Astrocyte of the cerebellum (primary cell): Measurements from ENCODE around the gene RDX.

ENCODE experiments used
- DNase-seq: peaks from one replicate; pipeline ENCODE4 v3.0.0-alpha.2; 2011; ENCODE audit warnings: low read depth
- H3K4me3 ChIP-seq: 2 replicates; pipeline ENCODE4 v1.5.1; 2011; ENCODE audit warnings: mild to moderate bottlenecking, low read depth, low read length, moderate library complexity
- in situ Hi-C: cut with HindIII; loops from 2 replicates; pipeline ENCODE4 v1.10.0; 2017; ENCODE audit warnings: low sequenced_read_pairs
- TF ChIP-seq, protein P1 (sequence below): IDR thresholded peaks from 2 replicates; pipeline ENCODE4 v1.5.1; 2012; ENCODE audit warnings: low read length, low read depth, moderate library complexity, mild to moderate bottlenecking; ENCODE audit errors: missing control alignments

RDX gene

DNA sequence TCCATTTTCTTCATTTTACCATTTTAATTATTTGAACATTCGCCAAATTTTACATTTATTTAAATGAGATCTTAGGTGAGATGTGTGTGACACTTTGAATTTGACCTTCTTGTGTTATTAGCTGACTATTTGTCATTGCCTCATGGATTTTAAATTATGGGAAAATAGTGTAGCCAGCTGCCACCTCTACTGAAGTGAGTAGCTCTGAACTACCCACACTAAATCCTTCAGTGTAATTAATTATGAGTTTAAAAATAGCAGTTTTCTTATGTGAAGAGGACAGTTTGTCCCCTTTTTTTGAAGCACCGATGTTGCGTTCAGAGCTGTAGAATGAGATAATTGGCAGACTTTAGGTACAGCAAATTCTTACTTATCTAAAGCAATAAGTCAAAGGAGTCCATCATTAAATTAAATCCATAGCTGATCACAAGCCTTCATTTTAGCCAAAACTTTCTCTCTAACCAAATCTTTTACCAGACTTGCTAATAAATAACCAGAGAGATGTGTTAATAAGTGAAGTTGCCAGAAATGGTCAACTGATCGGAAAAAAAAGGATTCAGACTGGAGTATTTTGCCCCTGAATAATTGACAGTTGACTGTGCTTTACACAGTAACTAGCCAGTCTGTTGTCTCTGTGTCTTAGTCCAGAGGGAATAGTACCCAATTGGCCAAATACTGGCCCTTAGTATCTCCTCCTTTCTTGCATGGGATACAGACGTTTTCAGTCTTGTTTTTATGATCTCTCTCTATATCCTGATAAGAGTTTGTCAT is 128.2 kb downstream of the RDX start:
- DNase-seq, result no peak
- in situ Hi-C loops, result no loop called here
- H3K4me3 ChIP-seq, result no peak overlapping the region
- TF ChIP-seq, protein P1, sequence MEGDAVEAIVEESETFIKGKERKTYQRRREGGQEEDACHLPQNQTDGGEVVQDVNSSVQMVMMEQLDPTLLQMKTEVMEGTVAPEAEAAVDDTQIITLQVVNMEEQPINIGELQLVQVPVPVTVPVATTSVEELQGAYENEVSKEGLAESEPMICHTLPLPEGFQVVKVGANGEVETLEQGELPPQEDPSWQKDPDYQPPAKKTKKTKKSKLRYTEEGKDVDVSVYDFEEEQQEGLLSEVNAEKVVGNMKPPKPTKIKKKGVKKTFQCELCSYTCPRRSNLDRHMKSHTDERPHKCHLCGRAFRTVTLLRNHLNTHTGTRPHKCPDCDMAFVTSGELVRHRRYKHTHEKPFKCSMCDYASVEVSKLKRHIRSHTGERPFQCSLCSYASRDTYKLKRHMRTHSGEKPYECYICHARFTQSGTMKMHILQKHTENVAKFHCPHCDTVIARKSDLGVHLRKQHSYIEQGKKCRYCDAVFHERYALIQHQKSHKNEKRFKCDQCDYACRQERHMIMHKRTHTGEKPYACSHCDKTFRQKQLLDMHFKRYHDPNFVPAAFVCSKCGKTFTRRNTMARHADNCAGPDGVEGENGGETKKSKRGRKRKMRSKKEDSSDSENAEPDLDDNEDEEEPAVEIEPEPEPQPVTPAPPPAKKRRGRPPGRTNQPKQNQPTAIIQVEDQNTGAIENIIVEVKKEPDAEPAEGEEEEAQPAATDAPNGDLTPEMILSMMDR, result no peak

DNA sequence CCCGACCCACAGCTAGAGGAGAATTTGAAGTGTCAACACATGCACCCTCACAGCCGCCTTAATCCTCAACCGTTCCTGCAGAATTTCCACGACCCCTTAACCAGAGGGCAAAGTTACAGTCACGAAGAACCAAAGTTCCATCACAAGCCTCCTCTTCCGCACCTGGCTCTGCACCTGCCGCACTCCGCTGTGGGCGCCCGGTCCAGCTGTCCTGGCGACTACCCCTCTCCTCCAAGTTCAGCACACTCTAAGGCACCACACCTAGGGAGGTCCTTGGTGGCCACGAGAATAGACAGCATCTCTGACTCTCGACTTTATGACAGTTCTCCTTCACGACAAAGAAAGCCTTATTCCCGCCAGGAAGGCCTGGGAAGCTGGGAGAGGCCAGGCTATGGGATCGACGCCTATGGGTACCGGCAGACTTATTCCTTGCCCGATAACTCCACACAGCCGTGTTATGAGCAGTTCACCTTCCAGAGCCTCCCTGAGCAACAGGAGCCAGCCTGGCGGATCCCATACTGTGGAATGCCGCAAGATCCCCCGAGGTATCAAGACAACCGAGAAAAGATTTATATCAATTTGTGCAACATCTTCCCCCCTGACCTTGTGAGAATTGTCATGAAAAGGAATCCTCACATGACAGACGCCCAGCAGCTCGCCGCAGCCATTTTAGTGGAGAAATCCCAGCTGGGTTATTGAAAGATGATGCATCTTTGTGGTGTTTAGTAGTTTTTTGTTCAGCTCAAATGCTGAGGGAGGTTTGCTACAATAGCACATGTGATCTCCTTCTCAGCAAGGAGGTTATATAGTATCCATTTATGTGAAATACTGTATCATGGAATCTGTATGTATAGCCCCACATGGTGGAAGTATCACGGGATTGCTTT is 131.1 kb downstream of the RDX start:
- H3K4me3 ChIP-seq, result no peak overlapping the region
- in situ Hi-C loops, result no loop called here
- TF ChIP-seq, protein P1, result no peak
- DNase-seq, result no peak

DNA sequence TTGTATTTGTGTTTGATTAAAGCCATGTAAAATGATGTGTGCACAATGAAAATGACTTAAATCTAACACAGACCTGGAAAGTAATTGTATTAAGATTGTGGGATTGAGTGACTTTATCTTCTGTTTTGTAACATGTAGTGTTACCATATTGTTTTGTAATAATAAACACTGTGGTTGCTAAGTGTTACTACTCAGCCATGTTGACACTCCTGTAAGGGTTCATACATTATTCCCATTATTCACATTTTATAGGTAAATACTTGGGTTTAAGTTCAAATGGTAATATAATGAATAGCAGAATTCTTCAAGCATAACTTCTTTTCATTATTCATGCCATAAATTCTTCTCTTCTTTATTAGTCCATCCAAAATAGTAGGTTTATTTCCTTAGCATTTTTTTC is 134.2 kb downstream of the RDX start:
- no peak overlapping the region for H3K4me3 ChIP-seq
- no peak for DNase-seq
- TF ChIP-seq, protein P1, result no peak
- in situ Hi-C loops, result no loop called here

DNA sequence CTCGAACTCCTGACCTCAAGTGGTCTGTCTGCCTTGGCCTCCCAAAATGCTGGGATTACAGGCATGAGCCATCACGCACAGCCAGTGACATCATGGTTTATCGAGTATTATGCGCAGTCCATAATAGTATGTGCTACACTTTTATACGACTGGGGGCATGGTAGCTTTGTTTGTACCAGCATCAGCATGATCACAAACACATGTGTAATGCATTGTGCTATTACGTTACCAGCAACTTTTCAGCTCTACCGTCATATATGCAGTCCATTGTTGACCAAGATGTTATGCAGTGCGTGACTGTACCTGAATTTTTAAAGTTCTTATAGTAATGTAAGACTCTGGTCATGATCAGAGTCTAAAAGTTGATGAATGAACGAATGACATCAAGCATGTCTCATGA is 135.4 kb downstream of the RDX start:
- in situ Hi-C loops, result no loop called here
- H3K4me3 ChIP-seq, result no peak overlapping the region

DNA sequence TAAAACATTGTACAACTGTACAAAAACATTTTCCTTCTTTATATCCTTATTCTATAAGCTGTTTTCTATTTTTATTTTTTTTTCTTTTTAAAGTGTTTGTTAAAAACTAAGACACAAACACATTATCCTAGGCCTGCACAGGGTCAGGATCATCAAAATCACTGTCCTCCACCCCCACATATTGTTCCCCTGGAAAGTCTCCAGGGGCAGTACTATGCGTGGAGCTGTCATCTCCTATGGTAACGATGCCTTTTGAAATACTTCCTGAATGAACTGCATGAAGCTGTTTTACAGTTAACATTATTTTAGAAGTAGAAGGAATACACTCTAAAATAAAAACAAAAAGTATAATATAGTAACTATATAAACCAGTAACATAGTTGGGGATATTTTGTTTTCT is 136.0 kb downstream of the RDX start:
- TF ChIP-seq, protein P1, result no peak
- no peak for DNase-seq
- H3K4me3 ChIP-seq, result no peak overlapping the region
- in situ Hi-C loops, result no loop called here

More for the DNA sequence above, 135.4 kb downstream of the RDX start:
- TF ChIP-seq, protein P1, result no peak
- DNase-seq, result no peak

DNA sequence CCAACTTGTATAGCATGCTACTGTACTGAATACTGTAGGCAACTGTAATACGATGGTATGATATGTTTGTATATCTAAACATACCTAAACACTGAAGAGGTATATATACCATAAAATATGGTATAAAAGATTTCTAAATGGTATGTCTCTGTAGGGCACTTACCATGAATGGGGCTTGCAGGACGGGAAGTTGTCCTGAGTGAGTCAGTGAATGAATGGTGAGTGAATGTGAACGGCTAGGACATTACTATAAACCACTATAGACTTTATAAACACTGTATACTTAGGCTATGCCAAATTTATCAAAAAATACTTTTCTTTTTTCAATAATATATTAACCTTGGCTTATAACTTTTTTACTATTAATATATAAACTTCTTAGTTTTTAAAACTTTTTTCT is 136.4 kb downstream of the RDX start:
- H3K4me3 ChIP-seq, result no peak overlapping the region
- DNase-seq, result no peak
- in situ Hi-C loops, result no loop called here
- TF ChIP-seq, protein P1, result no peak
